Kidney capillary endothelial cell (primary cell): Measurements from ENCODE around the gene GATA3.

ENCODE experiments used
- DNase-seq: peaks from one replicate; pipeline ENCODE4 v3.0.0-alpha.2; 2018; ENCODE audit warnings: low spot score

Gene GATA3

GRCh38 chr10:8037941-8038894 lies 16.3 kb upstream of the GATA3 start:
- DNase-seq: no peak

- no peak for DNase-seq
Observed at GRCh38 chr10:8039321-8039881, 15.1 kb upstream of the GATA3 start.

GRCh38 chr10:8040651-8041050 lies 13.8 kb upstream of the GATA3 start:
- no peak for DNase-seq

GRCh38 chr10:8041284-8041991 lies 13.1 kb upstream of the GATA3 start:
- no peak for DNase-seq

- DNase-seq: no peak
Observed at GRCh38 chr10:8041992-8042720, 12.3 kb upstream of the GATA3 start.

- no peak for DNase-seq
Observed at GRCh38 chr10:8042721-8043568, 11.5 kb upstream of the GATA3 start.

- no peak for DNase-seq
Observed at GRCh38 chr10:8043569-8044306, 10.8 kb upstream of the GATA3 start.

- no peak for DNase-seq
Observed at GRCh38 chr10:8044331-8044907, 10.1 kb upstream of the GATA3 start.

- no peak for DNase-seq
Observed at GRCh38 chr10:8044908-8045725, 9.4 kb upstream of the GATA3 start.

GRCh38 chr10:8045726-8046494 lies 8.6 kb upstream of the GATA3 start:
- no peak for DNase-seq

GRCh38 chr10:8047452-8048280 lies 6.8 kb upstream of the GATA3 start:
- DNase-seq: no peak

GRCh38 chr10:8048281-8049008 lies 6.0 kb upstream of the GATA3 start:
- no peak for DNase-seq

- DNase-seq: no peak
Observed at GRCh38 chr10:8049045-8049864, 5.2 kb upstream of the GATA3 start.

GRCh38 chr10:8049865-8050555 lies 4.5 kb upstream of the GATA3 start:
- no peak for DNase-seq

GRCh38 chr10:8050556-8051108 lies 3.9 kb upstream of the GATA3 start:
- no peak for DNase-seq
